CD4-positive, alpha-beta T cell (primary cell): Measurements from ENCODE around the gene KCNQ1. TPM values are rescaled to one million over a fixed set of nuclear protein-coding genes. Genes with fewer than 3 reads are reported as not detected.
A peak's percentile ranks its signal among the peaks of the same experiment; 100 is the strongest.

Experiments used
- ATAC-seq: fragments of 200-7000 bp; cut with Tn5 transposase; one replicate; pipeline ENCODE4 v1.10.0; 2022; ENCODE audit warnings: mild to moderate bottlenecking; ENCODE audit not compliant: poor library complexity
- CTCF ChIA-PET: fragments of 350-600 bp; sonication (Branson Sonifier 250); formaldehyde crosslinking; loops from one replicate; lab custom pipeline; 2021; ENCODE audit warnings: antibody characterized with exemption, inconsistent platforms; lab: Charles Lee
- POLR2A ChIA-PET: fragments of 350-600 bp; sonication (Branson Sonifier 250); formaldehyde crosslinking; loops from one replicate; lab custom pipeline; 2021; ENCODE audit warnings: antibody characterized with exemption, inconsistent platforms; lab: Charles Lee
- DNase-seq, 14 experiments: peaks; one replicate each; pipeline ENCODE4 v3.0.0-alpha.2; 2013 to 2020; ENCODE audit warnings: mixed read lengths in 2 of 14
- H3K27ac ChIP-seq, 2 donors: one replicate each; pipeline versions ENCODE4 v1.5.1 to v1.7.0; 2013; ENCODE audit warnings: low read length in 2 of 2, low read depth in 1 of 2, mild to moderate bottlenecking in 1 of 2
- H3K27me3 ChIP-seq, 2 experiments: 1 replicate in 1 of 2; 2 replicates in 1 of 2; pipeline versions ENCODE4 v1.6.1 to v1.7.0; 2013; ENCODE audit warnings: low read length in 2 of 2, control low read depth in 1 of 2, mild to moderate bottlenecking in 1 of 2, moderate library complexity in 1 of 2; ENCODE audit not compliant: insufficient read depth in 2 of 2, control insufficient read depth in 1 of 2
- H3K36me3 ChIP-seq: one replicate; pipeline ENCODE4 v1.6.1; 2013; ENCODE audit warnings: low read length, control low read depth; ENCODE audit not compliant: insufficient read depth
- H3K4me1 ChIP-seq: one replicate; pipeline ENCODE4 v1.6.1; 2013; ENCODE audit warnings: low read length, control low read depth; ENCODE audit not compliant: insufficient read depth
- H3K4me3 ChIP-seq: one replicate; pipeline ENCODE4 v1.5.1; 2013; ENCODE audit warnings: mild to moderate bottlenecking, low read length, moderate library complexity
- H3K9me3 ChIP-seq, 2 experiments: 1 replicate in 1 of 2; 2 replicates in 1 of 2; pipeline versions ENCODE4 v1.6.1 to v1.7.0; 2013; ENCODE audit warnings: low read length in 2 of 2, mild to moderate bottlenecking in 2 of 2, control low read depth in 1 of 2, moderate library complexity in 1 of 2; ENCODE audit not compliant: control insufficient read depth in 1 of 2, insufficient read depth in 1 of 2
- H3K27ac Mint-ChIP-seq: one replicate; pipeline ENCODE4 v1.8.0; 2020; ENCODE audit warnings: mixed read lengths
- H3K27me3 Mint-ChIP-seq: one replicate; pipeline ENCODE4 v1.8.0; 2021; ENCODE audit warnings: mixed read lengths
- H3K36me3 Mint-ChIP-seq: one replicate; pipeline ENCODE4 v1.8.0; 2021; ENCODE audit warnings: low read depth, mixed read lengths
- H3K4me1 Mint-ChIP-seq: one replicate; pipeline ENCODE4 v1.8.0; 2021; ENCODE audit warnings: low read depth, mixed read lengths
- H3K4me3 Mint-ChIP-seq: one replicate; pipeline ENCODE4 v1.8.0; 2020; ENCODE audit warnings: mild to moderate bottlenecking, mixed read lengths
- H3K9me3 Mint-ChIP-seq: one replicate; pipeline ENCODE4 v1.8.0; 2020; ENCODE audit warnings: mixed read lengths
- intact Hi-C, 2 experiments: fragments of 100-400 bp; cut with DNase I in 1 of 2; cut with micrococcal nuclease in 1 of 2; formaldehyde crosslinking; loops; one replicate each; pipeline versions ENCODE4 v1.15.1 to v1.9.0; 2023 to 2025; cut with DNase I, micrococcal nuclease
- total RNA-seq, 174 experiments: library from RNA in 2 of 174; stranded (reverse) in 2 of 174; gene quantifications; one replicate each; pipeline ENCODE4 v1.2.3 and lab custom pipeline; 2021 to 2026
- TF ChIP-seq, protein P1 (sequence below): fragments of 200-600 bp; IDR thresholded peaks from one replicate; pipeline ENCODE4 v1.8.0; 2022; ENCODE audit warnings: antibody characterized with exemption, mild to moderate bottlenecking

The KCNQ1 gene
- total RNA-seq, 2 experiments from 2014 or later: 31.3 to 33.1 TPM

DNA sequence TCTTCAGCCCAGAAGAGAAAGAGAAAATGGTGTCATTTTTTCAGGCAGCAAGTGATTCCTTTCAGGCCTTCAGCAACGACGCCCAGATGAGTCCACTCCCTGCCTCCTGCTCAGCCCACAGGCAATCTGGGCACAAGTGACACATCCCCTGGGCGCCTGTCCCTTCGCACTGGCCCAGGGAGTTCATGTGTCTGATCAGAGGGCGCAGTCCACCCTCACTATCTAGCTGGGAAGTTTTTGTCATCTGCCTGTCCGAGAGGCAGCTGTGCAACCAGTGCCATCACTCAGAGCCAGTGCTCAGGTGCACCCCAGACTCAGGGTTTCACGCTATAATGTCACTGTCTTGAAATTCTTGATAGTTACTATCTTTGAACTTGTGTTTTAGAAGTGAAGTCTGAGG, 256.4 kb downstream of the KCNQ1 start:
- Histone ChIP-seq H3K36me3 (peaks cover 2% of the 10 kb centered on the region), H3K27ac (no peak overlapping the region), H3K27me3 (no peaks in the 10 kb centered on the region), H3K9me3 (peaks cover 0 to 33% of the 10 kb centered on the region in 2 experiments), H3K4me3 (no peak overlapping the region), H3K4me1 (peaks cover 18% of the 10 kb centered on the region)
- DNase-seq (no peak), ATAC-seq (no peak)
- Mint-ChIP-seq H3K4me1 (peaks cover 7% of the 10 kb centered on the region), H3K9me3 (no peaks in the 10 kb centered on the region), H3K36me3 (peaks cover 40% of the 10 kb centered on the region), H3K27me3 (no peaks in the 10 kb centered on the region), H3K27ac (peak overlapping the region; percentile 33), H3K4me3 (peak overlapping the region; percentile 80)
- ChIA-PET CTCF (no interaction called here), POLR2A (no interaction called here)
- intact Hi-C loops: no loop called here
- TF ChIP-seq, protein P1, sequence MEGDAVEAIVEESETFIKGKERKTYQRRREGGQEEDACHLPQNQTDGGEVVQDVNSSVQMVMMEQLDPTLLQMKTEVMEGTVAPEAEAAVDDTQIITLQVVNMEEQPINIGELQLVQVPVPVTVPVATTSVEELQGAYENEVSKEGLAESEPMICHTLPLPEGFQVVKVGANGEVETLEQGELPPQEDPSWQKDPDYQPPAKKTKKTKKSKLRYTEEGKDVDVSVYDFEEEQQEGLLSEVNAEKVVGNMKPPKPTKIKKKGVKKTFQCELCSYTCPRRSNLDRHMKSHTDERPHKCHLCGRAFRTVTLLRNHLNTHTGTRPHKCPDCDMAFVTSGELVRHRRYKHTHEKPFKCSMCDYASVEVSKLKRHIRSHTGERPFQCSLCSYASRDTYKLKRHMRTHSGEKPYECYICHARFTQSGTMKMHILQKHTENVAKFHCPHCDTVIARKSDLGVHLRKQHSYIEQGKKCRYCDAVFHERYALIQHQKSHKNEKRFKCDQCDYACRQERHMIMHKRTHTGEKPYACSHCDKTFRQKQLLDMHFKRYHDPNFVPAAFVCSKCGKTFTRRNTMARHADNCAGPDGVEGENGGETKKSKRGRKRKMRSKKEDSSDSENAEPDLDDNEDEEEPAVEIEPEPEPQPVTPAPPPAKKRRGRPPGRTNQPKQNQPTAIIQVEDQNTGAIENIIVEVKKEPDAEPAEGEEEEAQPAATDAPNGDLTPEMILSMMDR: no peak

DNA sequence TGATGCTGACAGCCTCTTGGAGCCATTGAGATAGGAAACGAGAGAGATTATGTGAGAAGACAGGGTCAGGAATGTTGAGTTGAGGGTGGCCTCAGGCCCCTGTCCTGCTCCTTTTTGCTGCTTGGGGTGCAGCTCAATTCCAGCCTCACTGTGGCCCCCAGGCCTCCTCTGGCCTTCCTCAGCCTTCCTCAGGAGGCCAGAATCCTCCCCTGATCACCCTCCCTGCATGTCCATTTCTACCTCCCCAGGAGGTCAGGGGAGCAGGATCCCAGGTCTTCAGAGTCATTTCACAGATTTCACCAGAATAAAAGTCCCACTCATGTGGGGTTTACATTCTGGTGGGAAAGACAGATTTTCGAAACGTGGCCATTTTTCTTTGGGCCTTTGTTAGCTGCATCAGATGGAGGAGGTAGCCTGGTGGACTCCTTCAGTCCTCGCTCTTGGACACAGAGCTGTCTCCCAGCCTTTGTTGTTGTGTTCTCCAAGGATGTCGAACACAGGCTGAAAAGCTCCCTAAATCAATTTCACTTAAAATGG, 257.2 kb downstream of the KCNQ1 start:
- H3K27me3 ChIP-seq: no peaks in the 10 kb centered on the region
- no peaks in the 10 kb centered on the region for H3K27me3 Mint-ChIP-seq
- peaks cover 7% of the 10 kb centered on the region for H3K4me1 Mint-ChIP-seq
- DNase-seq (no peak), ATAC-seq (no peak)
- no peak overlapping the region for H3K27ac Mint-ChIP-seq
- no peak overlapping the region for H3K27ac ChIP-seq
- intact Hi-C loops: no loop called here
- H3K4me3 Mint-ChIP-seq: no peak overlapping the region
- peaks cover 2% of the 10 kb centered on the region for H3K36me3 ChIP-seq
- TF ChIP-seq, protein P1: no peak
- H3K4me3 ChIP-seq: no peak overlapping the region
- POLR2A ChIA-PET: no interaction called here
- H3K9me3 Mint-ChIP-seq: no peaks in the 10 kb centered on the region
- H3K4me1 ChIP-seq: peaks cover 18% of the 10 kb centered on the region
- H3K36me3 Mint-ChIP-seq: peaks cover 43% of the 10 kb centered on the region
- H3K9me3 ChIP-seq: peaks cover 0 to 36% of the 10 kb centered on the region in 2 experiments
- CTCF ChIA-PET: no interaction called here

DNA sequence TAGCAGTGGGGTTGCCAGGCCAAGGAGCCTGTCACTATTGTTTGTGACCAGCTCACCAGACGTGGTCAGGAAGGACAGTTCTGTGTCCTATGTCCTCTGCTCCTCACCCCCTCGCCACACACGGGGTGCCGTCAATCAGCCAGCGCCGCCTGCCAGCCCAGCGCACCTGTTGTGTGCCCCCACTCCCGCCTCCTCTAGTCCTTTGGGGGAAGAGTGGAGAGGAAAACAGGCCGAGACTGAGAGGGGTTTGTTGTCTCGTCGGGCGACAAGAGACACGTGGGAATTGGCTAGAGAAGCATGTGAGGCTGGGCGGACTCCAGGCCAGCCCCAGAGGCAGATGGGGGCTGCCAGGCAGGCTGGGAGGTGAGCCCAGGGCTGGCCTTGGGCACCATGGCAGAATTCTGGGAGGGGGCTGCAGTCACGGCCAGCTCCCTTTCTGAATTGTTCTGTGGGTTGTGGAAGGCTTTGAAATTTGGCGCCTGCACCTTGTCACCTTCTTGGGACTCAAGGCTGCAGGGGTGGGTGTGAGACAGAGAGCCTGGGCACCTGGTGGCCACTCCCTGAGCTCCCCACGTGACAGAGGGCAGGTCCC, 258.1 kb downstream of the KCNQ1 start:
- H3K9me3 Mint-ChIP-seq: no peaks in the 10 kb centered on the region
- peaks cover 40% of the 10 kb centered on the region for H3K36me3 Mint-ChIP-seq
- H3K27ac ChIP-seq: no peak overlapping the region
- peaks cover 18% of the 10 kb centered on the region for H3K4me1 ChIP-seq
- ChIA-PET CTCF (no interaction called here), POLR2A (no interaction called here)
- H3K27me3 Mint-ChIP-seq: no peaks in the 10 kb centered on the region
- TF ChIP-seq, protein P1: no peak
- no peak overlapping the region for H3K4me3 ChIP-seq
- peaks cover 2% of the 10 kb centered on the region for H3K36me3 ChIP-seq
- no peaks in the 10 kb centered on the region for H3K27me3 ChIP-seq
- intact Hi-C loops: no loop called here
- peaks cover 0 to 37% of the 10 kb centered on the region in 2 experiments for H3K9me3 ChIP-seq
- ATAC-seq (no peak), DNase-seq (no peak)
- H3K4me3 Mint-ChIP-seq: no peak overlapping the region
- H3K4me1 Mint-ChIP-seq: peaks cover 7% of the 10 kb centered on the region
- H3K27ac Mint-ChIP-seq: no peak overlapping the region
